ENCODE data around the gene MICALL2.
"Not testable (repeated sequence)": the region's sequence is repeated elsewhere in the genome, so short reads cannot be mapped to it uniquely, and the experiment has no call there.

MICALL2 gene

DNA sequence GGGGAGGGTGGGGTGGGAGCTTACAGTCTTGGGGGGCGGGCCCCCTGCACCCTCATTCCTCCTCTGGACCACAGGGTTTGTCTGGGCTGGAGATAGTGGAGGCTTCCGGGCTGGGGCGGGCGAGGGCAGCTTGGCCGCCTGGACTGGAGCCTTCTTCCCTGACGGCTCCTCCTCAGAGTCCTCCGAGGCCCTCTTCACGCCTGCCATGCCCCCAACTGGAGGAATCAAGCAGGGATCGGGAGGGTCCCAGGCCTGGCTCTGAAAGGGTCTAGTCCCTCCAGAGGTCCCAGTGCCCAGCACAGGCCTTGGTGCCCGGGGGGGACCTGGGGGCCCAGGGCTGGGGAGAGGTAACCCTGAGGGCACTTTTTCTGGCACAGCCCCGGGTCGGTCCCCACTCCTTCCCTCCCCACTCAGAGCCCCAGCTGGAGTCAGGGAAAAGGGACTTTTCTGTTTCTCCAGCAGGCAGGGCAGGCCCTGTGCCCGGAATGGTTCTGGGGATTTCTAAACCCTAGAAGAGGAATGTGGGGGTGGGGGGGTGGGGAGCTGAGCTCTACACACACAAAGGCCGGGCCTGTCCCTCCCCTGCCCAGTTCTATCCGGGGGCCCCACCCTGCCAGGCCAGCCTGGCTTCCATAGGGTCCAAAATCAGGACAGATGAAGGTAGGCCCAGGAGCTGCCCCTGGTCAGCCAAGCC lies 11.6 kb downstream of the MICALL2 start:
- DNase-seq (ENCODE audit: low read depth) = peak; percentile 15

- no peak for DNase-seq (ENCODE audit: low read depth)
These were observed 12.2 kb downstream of the MICALL2 start for GRCh38 chr7:1447112-1447511.

- no peak for DNase-seq (ENCODE audit: low read depth)
These were observed 12.6 kb downstream of the MICALL2 start for GRCh38 chr7:1446620-1447032.

- peak; percentile 66 for DNase-seq (ENCODE audit: low read depth)
These were observed 13.2 kb downstream of the MICALL2 start for GRCh38 chr7:1446026-1446425.

GRCh38 chr7:1445341-1445740 lies 13.9 kb downstream of the MICALL2 start:
- no peak for DNase-seq (ENCODE audit: low read depth)

GRCh38 chr7:1444925-1445322 lies 14.3 kb downstream of the MICALL2 start:
- no peak for DNase-seq (ENCODE audit: low read depth)

DNA sequence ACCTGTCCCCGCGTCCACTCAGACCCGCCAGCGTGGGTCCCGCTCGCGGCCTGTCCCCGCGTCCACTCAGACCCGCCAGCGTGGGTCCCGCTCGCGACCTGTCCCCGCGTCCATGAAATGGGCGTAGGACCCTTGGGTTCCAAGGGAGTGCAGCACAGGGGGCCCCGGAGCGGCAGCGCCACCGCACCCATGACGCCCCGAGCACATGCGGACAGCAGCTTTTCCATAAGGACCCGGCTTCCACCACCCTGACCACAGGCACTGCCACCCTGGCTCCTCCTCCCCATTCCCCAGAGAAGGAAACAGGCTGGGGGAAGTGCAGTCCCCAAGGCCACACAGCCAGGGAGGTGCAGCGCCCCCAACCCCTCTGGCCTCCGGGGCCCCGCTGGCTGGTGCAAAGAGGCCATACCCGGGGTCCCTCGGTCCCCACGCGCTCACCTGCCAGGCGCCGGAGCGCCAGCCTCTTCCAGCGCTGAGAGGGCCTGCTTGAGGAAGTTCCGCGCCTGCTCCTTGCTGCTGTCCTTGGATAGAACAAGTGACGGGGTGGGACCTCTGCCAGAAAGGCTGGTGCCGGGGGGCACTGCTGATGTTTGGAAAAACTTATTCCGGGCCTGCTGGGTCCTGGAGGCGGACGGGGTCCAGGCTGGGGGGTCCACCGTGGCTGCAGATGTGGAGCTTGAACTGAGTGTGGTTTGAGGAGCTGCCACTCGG lies 14.9 kb downstream of the MICALL2 start:
- no peak for DNase-seq (ENCODE audit: low read depth)

DNA sequence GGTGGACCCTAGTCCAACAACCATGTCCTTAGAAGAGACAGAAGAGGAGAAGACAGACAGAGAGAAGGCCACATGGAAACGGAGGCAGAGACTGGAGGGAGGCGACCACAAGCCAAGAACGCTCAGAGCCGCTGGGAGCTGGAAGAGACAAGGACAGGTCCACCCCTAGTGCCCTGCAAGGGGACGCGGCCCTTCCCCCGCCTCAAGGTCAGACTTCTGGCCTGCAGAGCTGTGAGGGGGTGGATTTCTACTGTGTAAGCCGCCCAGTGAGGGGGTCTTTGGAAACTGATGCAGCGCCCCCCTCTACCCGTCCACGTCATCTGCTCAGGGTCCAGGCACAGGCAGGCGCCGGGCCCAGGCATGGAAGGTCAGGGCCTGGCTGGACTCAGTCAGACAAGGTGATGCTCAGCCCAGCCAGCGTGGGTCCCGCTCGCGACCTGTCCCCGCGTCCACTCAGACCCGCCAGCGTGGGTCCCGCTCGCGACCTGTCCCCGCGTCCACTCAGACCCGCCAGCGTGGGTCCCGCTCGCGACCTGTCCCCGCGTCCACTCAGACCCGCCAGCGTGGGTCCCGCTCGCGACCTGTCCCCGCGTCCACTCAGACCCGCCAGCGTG lies 15.6 kb downstream of the MICALL2 start:
- DNase-seq (ENCODE audit: low read depth) = not testable (repeated sequence)

- no peak for DNase-seq (ENCODE audit: low read depth)
These were observed 16.7 kb downstream of the MICALL2 start for GRCh38 chr7:1442355-1443124.

DNA sequence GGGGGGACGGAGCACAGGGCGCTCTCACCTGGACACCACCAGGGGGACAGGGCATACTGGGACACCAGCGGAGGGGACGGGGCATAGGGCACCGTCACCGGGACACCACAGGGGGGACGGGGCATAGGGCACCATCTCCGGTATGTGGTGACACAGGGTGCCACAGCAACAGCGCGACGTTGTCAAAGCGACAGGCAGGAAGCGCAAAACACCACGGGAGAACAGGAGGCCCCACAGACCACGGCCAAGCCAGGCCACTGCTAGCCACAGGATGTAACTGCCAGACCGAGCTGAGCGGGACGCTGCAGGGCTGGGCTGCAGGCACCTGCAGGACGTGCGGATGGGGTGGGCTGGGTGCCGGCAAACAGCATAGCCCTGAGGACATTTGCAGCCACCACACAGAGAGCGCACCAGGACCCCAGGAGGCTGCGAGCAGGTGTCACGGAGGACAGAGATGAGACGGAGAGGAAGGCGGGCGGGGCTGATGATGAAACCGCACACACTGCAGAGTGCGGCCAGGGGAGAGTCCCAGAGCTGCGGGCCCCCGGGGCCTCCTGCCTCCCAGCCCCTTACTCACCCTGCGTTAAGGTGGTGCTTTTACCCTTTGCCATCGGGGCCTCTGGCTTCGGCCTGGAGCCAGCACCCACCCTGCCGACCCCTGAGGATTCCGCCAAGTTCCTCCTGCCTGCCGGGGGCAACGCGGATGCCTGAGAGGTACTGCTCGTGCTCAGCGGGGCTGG lies 17.5 kb downstream of the MICALL2 start:
- no peak for DNase-seq (ENCODE audit: low read depth)

- no peak for DNase-seq (ENCODE audit: low read depth)
These were observed 18.6 kb downstream of the MICALL2 start for GRCh38 chr7:1440620-1441019.

GRCh38 chr7:1439373-1440363 lies 19.6 kb downstream of the MICALL2 start:
- no peak for DNase-seq (ENCODE audit: low read depth)

DNA sequence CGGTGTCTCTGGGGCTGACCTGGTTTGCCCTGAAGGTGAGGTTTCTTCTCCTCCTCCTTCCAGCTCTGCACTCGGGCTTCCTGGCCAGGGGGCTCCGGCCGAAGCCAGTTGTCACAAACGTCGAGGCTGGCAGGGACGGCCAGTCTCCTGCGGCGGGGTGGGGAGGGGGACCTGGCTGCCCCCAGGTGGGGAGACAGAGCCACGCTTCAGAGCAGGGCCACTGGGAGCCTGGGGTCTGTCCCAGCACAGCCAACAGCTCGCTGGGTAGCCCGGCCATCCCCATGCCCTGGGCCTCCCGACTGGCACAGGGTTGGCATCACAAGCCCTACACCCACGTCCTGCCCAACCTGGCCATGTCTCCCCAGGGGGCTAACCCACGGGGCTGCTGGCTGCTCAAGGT lies 20.4 kb downstream of the MICALL2 start:
- no peak for DNase-seq (ENCODE audit: low read depth)

DNA sequence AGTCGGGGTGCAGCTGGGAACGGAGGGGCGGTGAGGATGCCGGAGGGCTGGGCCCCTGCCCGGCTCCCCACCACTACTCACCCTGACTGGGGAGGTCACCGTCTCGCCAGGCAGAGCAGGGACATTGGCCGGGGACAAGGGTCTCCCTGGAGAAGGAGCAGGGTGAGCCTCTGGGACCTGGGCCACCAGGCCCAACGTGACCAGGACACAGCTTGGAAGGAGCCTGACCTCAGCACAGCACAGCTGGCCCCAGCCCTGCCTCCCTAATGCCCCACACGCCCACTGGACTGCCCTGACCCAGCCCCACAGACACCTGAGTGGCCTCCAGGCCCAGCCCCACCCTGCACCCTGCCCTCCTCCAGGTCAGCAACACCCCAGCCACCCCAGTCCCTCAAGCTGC lies 21.1 kb downstream of the MICALL2 start:
- DNase-seq (ENCODE audit: low read depth) = no peak

GRCh38 chr7:1437155-1437880 lies 22.0 kb downstream of the MICALL2 start:
- no peak for DNase-seq (ENCODE audit: low read depth)

- DNase-seq (ENCODE audit: low read depth) = no peak
These were observed 22.7 kb downstream of the MICALL2 start for GRCh38 chr7:1436608-1437007.

- no peak for DNase-seq (ENCODE audit: low read depth)
These were observed 24.2 kb downstream of the MICALL2 start for GRCh38 chr7:1434891-1435670.

DNA sequence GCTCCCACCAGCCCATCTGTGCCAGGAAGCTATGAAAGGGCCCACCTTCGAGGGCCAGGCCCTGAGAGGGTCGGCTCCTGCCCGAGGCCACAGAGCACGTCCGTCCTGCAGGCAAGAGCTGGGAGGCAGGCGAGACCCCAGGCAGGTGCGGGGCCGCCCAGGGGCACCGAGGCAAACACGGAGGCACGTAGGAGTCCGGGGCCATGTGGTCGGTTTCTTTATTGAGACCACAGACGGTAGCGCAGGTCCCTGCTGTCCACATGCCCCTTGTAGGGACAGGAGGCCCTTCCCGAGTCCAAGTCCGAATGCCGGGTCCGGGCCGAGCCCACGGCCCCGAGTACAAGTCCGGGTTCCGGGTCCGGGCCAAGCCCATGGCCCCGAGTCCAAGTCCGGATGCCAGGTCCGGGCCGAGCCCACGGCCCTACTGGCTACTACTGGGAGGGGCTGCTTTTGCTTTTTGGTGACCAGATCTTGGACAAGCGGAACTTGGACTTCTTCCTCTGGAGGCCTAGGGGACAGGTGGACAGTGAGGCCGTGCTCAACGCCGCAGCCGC lies 25.0 kb downstream of the MICALL2 start:
- DNase-seq (ENCODE audit: low read depth) = no peak

All from EH (cell line).